Fibroblast of skin of right biceps (primary cell): Measurements from ENCODE around the gene ZNF664.

Source experiments
- DNase-seq: peaks from one replicate; pipeline ENCODE4 v3.0.0-alpha.2; 2013

ZNF664 gene

DNA sequence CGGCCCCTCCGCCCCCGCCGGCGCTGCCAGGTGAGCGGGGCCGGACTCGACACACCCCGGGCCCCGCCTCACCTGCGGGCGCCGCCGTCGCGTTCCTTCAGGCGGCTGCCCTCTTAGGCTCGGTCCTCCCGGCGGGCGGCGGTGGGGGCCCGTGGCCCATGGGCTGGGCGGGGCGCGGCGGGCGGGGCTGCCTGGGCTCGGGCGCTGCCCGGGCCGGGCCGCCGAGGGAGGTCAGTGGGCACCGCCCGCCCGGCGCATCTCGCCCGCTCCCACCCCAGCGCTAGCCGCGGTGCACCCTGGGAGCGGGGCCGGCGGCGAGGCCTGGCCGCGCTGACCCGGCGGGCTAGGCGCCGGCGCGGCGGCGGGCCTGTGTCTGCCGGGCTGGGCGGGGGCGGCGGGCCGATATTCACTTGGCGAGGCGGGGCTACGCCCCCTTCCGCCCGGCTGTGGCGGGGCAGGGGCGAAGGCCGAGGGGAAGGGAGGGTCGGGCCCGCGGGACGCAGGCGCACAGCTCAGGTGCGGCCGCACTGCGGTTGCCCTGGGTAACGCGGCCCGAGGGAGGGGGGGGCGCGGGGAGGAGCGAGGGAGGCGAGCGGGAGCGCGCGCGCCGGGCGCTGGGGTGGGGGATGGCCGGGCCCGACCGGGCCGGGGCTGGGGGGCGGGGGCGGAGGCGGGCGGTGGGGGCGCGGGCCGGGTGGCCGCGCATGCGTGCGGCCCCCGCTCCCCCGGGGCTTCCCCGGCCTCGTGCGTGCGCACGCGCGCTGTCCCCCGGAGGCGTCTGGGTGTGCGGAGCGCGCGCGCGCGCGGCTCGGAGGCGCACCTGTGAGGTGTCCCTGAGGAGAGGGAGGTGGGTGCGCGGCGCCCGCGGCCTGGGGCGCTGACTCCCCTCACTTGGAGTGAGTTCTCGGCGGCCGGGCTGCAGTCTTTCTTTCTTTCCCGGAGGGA, at the start of gene ZNF664, which contains the start of gene CCDC92:
Gene ZNF664, plus strand, starts transcription at position 759 of the 945 bp plus-strand sequence. CDS start 38,930 bp downstream, outside the sequence.
Gene CCDC92, minus strand, starts transcription at position 375 of the 945 bp plus-strand sequence. CDS start 28,526 bp downstream, outside the sequence.
- peak; percentile 93 for DNase-seq

- DNase-seq: no peak
These were observed 49.1 kb upstream of the ZNF664 start for GRCh38 chr12:123923927-123924326.

DNA sequence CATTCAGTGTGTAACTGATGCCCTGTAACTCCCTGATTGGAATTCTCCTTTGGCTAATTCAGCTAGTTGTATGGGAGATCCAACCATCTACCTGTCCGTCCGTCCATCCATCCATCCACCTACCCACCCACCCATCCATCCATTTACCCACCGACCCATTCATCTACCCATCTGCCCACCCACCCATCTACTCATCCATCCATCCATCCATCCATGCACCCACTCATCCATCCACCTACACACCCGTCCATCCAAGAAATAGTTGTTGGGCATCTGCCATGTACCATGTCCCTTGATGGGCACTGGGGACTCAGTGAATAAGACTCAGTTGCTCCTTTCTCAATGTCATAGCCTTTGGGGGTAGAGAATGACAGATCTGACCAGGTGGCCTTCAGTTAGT, 48.5 kb upstream of the ZNF664 start:
- no peak for DNase-seq

DNA sequence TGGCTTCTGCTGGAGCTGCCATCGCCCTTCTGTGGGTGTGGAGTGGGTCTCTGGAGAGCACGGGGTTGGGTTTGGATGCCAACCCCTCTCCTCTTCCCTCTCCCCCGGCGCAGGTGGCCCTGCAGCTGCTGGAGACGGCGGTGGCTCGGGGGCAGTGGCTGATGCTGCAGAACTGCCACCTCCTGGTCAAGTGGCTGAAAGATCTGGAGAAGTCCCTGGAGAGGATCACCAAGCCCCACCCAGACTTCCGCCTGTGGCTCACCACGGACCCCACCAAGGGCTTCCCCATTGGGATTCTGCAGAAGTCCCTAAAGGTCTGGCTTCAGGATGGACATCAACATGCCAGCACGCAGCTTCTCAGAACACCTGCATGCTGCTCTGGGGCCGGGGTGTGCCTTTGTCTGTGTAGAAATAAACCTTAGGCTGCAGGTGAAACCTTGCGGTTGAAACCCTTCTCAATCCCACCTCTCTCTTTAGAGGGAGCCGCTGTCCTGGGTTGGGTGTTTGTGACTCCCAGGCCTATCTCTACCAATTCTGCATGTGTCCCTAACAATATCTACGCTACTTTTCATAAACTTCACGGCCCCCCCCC, 44.6 kb upstream of the ZNF664 start:
- no peak for DNase-seq

DNA sequence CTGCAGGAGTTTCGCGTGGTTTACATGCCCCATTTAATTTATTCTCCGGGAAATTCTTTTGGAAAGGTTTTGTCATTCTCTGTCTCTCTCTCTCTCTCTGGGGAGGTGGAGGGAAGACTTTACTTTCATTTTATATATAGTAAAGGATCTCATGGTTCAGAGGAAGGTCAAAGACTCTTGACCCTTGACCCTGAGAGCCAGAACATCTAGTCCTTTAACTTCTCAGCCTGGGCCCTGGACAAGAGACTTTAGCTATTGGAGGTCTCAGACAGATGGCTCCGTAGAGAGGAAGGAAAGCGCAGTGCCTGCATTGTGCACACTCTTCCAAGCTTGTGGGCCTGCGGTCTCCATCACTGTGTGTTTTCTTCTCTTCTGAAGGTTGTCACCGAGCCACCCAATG, 44.1 kb upstream of the ZNF664 start:
- DNase-seq: no peak

DNA sequence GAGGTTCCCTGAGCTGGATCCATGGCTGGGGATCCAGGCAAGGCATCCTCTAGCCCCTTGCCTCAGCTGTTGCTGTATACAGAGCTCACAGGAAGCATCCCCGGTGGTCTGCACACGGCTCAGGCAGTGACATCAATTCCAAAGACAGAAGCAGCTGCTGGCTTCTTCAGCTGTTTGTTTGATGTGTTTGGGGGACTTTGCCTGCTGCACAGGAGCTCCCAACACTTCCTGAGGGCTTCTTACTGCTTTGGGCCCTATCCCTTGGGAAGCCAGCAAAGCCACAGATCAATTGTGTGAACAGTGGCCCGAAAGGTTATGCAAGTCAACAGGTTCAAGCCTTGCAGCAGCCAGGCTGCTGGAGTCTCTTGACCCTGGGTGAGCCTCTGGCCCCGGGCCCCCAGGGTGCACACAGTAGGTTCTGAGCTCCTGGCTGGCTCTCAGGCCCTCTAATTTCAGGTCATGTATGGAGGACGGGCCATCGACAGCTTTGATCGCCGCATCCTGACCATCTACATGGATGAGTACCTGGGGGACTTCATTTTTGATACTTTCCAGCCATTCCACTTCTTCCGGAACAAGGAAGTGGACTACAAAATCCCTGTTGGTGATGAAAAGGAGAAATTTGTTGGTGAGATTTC, 43.0 kb upstream of the ZNF664 start:
- no peak for DNase-seq

DNA sequence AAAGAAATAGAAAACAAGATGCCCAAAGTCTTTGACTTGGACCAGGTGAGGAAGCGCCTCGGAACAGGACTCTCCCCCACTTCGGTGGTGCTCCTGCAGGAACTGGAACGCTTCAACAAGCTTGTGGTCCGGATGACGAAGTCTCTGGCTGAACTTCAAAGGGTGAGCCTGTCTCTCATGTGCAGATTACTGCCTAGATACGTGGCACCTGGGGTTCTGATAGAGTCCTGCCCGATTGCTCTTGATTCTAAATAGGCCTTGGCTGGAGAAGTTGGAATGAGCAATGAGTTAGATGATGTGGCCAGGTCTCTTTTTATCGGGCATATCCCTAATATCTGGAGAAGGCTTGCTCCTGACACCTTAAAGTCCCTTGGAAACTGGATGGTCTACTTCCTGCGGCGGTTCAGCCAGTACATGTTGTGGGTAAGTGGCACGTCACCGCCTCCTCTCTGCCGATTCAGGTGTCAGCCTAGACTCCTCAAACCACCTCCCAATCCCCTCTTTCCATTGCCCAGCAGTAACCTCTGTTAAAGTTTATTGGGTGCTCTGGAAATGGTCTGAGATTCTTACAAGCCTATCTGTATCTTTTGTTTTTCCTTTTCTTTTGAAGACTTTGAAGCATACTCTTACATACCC, 41.2 kb upstream of the ZNF664 start:
- no peak for DNase-seq

GRCh38 chr12:123933214-123933613, 39.8 kb upstream of the ZNF664 start:
- DNase-seq: no peak

GRCh38 chr12:123934016-123934620, 38.9 kb upstream of the ZNF664 start:
- DNase-seq: no peak

DNA sequence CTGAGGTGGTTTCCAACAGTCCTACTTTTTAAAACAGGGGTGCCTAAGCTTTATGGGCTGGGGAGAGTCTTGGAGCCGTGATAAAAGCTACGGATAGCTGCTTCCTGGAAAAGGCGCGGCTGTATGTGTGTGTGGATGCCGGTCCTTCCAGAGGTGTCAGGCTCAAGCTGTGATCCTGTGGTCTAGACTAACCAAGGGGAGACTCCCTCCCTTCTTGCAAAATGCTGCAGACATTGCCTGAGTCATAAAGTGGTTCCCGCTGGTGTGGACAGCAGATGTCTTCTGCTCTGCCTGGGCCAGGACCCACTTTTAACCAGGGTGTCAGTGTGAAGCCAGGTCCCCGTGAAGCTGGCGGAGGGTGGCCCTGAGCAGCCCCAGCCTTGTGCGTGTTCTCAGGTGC, 38.2 kb upstream of the ZNF664 start:
- peak; percentile 46 for DNase-seq

- no peak for DNase-seq
These were observed 37.1 kb upstream of the ZNF664 start for GRCh38 chr12:123935956-123936355.

GRCh38 chr12:123936471-123936870, 36.5 kb upstream of the ZNF664 start:
- DNase-seq: no peak

GRCh38 chr12:123936956-123937706, 35.9 kb upstream of the ZNF664 start:
- DNase-seq: no peak

DNA sequence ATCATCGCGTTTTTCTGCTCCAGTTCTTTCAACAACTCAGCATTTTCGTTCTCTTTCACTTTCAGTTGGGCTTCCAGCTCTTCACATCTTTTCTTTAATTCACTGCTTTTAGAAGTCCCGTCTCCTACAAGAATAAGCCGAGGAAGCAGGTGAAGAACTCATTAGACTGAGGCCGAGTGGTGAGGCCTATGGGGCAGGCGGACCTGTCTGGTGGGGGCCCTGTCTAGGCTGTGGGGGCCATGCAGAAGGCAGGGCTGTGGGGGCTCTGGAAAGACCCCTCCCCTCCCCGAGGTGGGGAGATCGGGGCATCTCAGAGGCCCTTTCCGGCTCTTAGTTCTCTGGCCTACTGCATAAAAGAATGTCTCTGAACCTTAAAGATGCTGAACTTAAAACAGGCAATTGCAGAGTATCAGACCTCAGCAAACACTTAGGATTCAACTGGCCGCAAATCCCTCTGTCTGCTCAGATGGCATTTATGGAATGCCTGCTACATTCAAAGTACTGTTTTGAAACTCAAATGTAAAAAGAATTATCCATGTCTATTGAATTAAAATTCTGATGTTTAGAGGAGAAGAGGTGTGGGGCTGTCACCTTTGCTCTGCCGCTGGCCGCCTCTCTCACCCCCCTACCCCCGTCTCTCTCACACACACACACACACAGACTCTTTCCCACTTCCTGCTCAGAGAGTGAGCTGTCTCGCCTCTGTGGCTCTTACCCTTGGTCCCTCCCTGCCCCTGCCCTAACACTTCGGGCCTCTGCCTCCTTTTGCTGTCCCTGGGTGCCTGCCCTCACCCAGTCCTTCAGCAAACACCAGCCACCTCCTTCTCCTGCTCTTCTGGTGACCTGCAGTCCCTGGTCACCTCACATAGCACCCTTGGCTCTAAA, 35.1 kb upstream of the ZNF664 start:
- peak; percentile 38 for DNase-seq

GRCh38 chr12:123938679-123939480, 34.1 kb upstream of the ZNF664 start:
- DNase-seq: peak; percentile 16

DNA sequence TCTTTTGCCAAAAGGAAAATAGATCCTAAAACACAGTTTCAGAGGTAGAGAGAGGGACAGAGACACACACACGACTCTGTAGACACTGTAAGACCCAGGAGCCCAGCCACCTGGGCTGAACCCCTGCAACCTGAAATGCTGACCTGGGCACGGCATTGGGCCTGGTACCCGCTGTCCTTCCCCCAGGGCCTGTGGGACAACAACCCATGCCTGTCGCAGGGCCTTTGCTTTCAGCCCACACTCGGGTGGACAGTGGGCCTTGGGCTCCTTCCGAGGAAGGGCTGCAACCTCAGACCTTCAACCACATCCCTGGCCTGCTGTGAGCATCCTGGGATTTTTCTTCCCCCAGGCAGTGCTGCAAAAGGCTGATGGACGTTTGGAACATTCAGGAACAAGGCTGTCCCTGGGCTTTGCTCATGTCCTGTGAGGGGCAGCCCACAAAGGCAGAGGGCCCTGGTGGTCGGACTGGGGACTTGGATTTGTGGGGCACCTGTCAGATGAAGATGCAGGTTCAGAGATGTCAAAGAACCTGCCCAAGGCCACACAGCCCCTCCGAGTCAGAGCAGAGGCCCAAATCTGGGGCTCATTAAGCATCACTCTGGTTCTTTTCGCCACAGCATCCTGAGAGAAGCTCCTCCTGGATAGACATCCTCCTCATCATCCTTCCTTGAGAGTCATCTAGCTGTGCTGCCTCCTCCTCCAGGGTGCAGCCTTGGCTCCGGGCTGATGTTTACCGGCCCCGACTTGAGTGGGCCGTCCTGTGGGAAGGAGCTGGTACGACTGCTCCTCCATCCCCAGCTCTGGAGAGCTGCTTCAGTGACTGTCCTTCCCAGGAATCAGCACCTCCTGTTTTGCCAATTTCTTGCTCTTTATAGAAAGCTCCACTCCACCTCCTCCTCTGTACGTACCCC, 33.0 kb upstream of the ZNF664 start:
- no peak for DNase-seq

- DNase-seq: no peak
These were observed 32.4 kb upstream of the ZNF664 start for GRCh38 chr12:123940627-123940966.

- DNase-seq: no peak
These were observed 32.0 kb upstream of the ZNF664 start for GRCh38 chr12:123941000-123941399.
